H1 (cell line): ENCODE measurements around the gene CMTM3. TPM values are rescaled to one million over a fixed set of nuclear protein-coding genes. Genes with fewer than 3 reads are reported as not detected.

Source experiments
- BCL11A ChIP-seq, 2 experiments: IDR thresholded peaks; one replicate each; pipeline ENCODE4 v1.6.1; 2011; ENCODE audit warnings: low read depth in 2 of 2, low read length in 2 of 2, mild to moderate bottlenecking in 2 of 2
- BRCA1 ChIP-seq: IDR thresholded peaks from 2 replicates; pipeline ENCODE4 v1.6.1; 2012; ENCODE audit warnings: low read depth, low read length, improper control_type of control experiment
- GABPA ChIP-seq: IDR thresholded peaks from 2 replicates; pipeline ENCODE4 v1.6.1; 2011; ENCODE audit warnings: mild to moderate bottlenecking, low read length, moderate library complexity, borderline replicate concordance; ENCODE audit not compliant: insufficient read depth
- POLR2A ChIP-seq, 2 experiments: IDR thresholded peaks; 1 replicate in 1 of 2; 2 replicates in 1 of 2; pipeline ENCODE4 v1.6.1; 2011; ENCODE audit warnings: low read depth in 2 of 2, low read length in 2 of 2, mild to moderate bottlenecking in 2 of 2; ENCODE audit errors: control extremely low read depth in 1 of 2
- RXRA ChIP-seq: IDR thresholded peaks from 2 replicates; pipeline ENCODE4 v1.6.1; 2011; ENCODE audit warnings: low read depth, mild to moderate bottlenecking, low read length, moderate library complexity; ENCODE audit not compliant: insufficient read depth
- SRF ChIP-seq: IDR thresholded peaks from 2 replicates; pipeline ENCODE4 v1.6.1; 2011; ENCODE audit warnings: mild to moderate bottlenecking, low read depth, low read length, moderate library complexity
- polyA plus RNA-seq, 7 experiments: library from polyadenylated mRNA; depleted of rRNA in 3 of 7; stranded (reverse) in 5 of 7; unstranded in 2 of 7; fragments of >200 nt in 5 of 7; fragments of 200-250 nt in 2 of 7; gene quantifications; 1 replicate in 5 of 7; 2 replicates in 1 of 7; 4 replicates in 1 of 7; pipeline versions ENCODE4 v1.2.1 to v1.2.3, GENCODE V29; 2011 to 2013; ENCODE audit warnings: missing spikeins in 2 of 7, mixed read lengths in 2 of 7
- total RNA-seq: library from RNA; stranded (reverse); fragmentation: NEBNext Ultra II Directional; extraction: Animal tissue kit (Norgen Biotek cat#: 25700); gene quantifications from 2 replicates; pipeline ENCODE4 v1.2.1, GENCODE V29; 2021
- TF ChIP-seq, protein P1 (sequence below): fragments of 300-600 bp; sonication (generic); IDR thresholded peaks from 2 replicates; pipeline ENCODE4 v1.7.1; 2012; ENCODE audit warnings: low read length, moderate library complexity, mild to moderate bottlenecking, inconsistent platforms; ENCODE audit not compliant: insufficient replicate concordance
- TF ChIP-seq, protein P2 (sequence below): IDR thresholded peaks from 2 replicates; pipeline ENCODE4 v1.6.1; 2012; ENCODE audit warnings: low read length, inconsistent platforms

The CMTM3 gene
- total and polyA plus RNA-seq, 2 of the 8 experiments (the other 6 are each of a cell fraction or from before 2014, with no cell fraction given), result 24.7 to 24.8 TPM

DNA sequence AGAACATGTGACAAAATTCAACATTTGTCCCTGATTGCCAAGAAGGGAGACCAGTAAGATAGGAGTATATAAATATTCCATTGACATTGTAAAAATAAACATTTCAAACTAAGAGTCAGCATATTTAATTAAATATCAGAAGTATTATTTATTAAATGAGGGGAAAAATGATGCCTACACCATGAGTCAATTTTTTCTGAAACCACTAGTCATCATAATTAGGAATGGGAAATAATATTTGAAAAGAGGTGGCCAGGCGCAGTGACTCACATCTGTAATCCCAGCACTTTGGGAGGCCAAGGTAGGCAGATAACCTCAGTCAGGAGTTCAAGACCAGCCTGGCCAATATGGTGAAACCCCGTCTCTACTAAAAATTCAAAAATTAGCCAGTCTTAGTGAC is 36.1 kb upstream of the CMTM3 start (continued):
- TF ChIP-seq, protein P1, sequence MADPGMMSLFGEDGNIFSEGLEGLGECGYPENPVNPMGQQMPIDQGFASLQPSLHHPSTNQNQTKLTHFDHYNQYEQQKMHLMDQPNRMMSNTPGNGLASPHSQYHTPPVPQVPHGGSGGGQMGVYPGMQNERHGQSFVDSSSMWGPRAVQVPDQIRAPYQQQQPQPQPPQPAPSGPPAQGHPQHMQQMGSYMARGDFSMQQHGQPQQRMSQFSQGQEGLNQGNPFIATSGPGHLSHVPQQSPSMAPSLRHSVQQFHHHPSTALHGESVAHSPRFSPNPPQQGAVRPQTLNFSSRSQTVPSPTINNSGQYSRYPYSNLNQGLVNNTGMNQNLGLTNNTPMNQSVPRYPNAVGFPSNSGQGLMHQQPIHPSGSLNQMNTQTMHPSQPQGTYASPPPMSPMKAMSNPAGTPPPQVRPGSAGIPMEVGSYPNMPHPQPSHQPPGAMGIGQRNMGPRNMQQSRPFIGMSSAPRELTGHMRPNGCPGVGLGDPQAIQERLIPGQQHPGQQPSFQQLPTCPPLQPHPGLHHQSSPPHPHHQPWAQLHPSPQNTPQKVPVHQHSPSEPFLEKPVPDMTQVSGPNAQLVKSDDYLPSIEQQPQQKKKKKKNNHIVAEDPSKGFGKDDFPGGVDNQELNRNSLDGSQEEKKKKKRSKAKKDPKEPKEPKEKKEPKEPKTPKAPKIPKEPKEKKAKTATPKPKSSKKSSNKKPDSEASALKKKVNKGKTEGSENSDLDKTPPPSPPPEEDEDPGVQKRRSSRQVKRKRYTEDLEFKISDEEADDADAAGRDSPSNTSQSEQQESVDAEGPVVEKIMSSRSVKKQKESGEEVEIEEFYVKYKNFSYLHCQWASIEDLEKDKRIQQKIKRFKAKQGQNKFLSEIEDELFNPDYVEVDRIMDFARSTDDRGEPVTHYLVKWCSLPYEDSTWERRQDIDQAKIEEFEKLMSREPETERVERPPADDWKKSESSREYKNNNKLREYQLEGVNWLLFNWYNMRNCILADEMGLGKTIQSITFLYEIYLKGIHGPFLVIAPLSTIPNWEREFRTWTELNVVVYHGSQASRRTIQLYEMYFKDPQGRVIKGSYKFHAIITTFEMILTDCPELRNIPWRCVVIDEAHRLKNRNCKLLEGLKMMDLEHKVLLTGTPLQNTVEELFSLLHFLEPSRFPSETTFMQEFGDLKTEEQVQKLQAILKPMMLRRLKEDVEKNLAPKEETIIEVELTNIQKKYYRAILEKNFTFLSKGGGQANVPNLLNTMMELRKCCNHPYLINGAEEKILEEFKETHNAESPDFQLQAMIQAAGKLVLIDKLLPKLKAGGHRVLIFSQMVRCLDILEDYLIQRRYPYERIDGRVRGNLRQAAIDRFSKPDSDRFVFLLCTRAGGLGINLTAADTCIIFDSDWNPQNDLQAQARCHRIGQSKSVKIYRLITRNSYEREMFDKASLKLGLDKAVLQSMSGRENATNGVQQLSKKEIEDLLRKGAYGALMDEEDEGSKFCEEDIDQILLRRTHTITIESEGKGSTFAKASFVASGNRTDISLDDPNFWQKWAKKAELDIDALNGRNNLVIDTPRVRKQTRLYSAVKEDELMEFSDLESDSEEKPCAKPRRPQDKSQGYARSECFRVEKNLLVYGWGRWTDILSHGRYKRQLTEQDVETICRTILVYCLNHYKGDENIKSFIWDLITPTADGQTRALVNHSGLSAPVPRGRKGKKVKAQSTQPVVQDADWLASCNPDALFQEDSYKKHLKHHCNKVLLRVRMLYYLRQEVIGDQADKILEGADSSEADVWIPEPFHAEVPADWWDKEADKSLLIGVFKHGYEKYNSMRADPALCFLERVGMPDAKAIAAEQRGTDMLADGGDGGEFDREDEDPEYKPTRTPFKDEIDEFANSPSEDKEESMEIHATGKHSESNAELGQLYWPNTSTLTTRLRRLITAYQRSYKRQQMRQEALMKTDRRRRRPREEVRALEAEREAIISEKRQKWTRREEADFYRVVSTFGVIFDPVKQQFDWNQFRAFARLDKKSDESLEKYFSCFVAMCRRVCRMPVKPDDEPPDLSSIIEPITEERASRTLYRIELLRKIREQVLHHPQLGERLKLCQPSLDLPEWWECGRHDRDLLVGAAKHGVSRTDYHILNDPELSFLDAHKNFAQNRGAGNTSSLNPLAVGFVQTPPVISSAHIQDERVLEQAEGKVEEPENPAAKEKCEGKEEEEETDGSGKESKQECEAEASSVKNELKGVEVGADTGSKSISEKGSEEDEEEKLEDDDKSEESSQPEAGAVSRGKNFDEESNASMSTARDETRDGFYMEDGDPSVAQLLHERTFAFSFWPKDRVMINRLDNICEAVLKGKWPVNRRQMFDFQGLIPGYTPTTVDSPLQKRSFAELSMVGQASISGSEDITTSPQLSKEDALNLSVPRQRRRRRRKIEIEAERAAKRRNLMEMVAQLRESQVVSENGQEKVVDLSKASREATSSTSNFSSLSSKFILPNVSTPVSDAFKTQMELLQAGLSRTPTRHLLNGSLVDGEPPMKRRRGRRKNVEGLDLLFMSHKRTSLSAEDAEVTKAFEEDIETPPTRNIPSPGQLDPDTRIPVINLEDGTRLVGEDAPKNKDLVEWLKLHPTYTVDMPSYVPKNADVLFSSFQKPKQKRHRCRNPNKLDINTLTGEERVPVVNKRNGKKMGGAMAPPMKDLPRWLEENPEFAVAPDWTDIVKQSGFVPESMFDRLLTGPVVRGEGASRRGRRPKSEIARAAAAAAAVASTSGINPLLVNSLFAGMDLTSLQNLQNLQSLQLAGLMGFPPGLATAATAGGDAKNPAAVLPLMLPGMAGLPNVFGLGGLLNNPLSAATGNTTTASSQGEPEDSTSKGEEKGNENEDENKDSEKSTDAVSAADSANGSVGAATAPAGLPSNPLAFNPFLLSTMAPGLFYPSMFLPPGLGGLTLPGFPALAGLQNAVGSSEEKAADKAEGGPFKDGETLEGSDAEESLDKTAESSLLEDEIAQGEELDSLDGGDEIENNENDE, result no peak
- no peak for TF ChIP-seq GABPA
- TF ChIP-seq, protein P2, sequence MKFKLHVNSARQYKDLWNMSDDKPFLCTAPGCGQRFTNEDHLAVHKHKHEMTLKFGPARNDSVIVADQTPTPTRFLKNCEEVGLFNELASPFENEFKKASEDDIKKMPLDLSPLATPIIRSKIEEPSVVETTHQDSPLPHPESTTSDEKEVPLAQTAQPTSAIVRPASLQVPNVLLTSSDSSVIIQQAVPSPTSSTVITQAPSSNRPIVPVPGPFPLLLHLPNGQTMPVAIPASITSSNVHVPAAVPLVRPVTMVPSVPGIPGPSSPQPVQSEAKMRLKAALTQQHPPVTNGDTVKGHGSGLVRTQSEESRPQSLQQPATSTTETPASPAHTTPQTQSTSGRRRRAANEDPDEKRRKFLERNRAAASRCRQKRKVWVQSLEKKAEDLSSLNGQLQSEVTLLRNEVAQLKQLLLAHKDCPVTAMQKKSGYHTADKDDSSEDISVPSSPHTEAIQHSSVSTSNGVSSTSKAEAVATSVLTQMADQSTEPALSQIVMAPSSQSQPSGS, result no peak
- no peak for TF ChIP-seq BCL11A (IDR thresholded peaks at IDR 0.05; ENCODE audit: low read depth in 2 of 2, low read length in 2 of 2)
- TF ChIP-seq POLR2A (IDR thresholded peaks at IDR 0.05; ENCODE audit: control extremely low read depth in 1 of 2, low read depth in 2 of 2, low read length in 2 of 2), result no peak
- TF ChIP-seq BRCA1, result no peak
- TF ChIP-seq RXRA, result no peak
- no peak for TF ChIP-seq SRF
